Uterus (tissue), 4 donors: Measurements from ENCODE around the gene KIF18B. TPM values are rescaled to one million over a fixed set of nuclear protein-coding genes. Genes with fewer than 3 reads are reported as not detected.

Experiments
- DNase-seq, 2 donors: peaks; one replicate each; pipeline ENCODE4 v3.0.0-alpha.2; 2019 to 2020
- H3K27ac ChIP-seq, 2 donors: fragments of 200-600 bp; sonication (generic); 1 replicate in 1 of 2; 2 replicates in 1 of 2; pipeline ENCODE4 v1.5.1; 2016 to 2018
- H3K27me3 ChIP-seq, 2 donors: fragments of 200-600 bp; sonication (generic); one replicate each; pipeline ENCODE4 v1.5.1; 2018 to 2019; ENCODE audit warnings: control low read depth in 1 of 2
- H3K36me3 ChIP-seq, 2 donors: fragments of 200-600 bp; sonication (generic); one replicate each; pipeline ENCODE4 v1.5.1; 2019; ENCODE audit warnings: control low read depth in 1 of 2
- H3K4me1 ChIP-seq, 2 donors: fragments of 200-600 bp; sonication (generic); one replicate each; pipeline ENCODE4 v1.5.1; 2018 to 2019; ENCODE audit warnings: control low read depth in 1 of 2
- H3K4me3 ChIP-seq, 2 donors: fragments of 200-600 bp; sonication (generic); 1 replicate in 1 of 2; 2 replicates in 1 of 2; pipeline ENCODE4 v1.5.1; 2018 to 2019; ENCODE audit warnings: mild to moderate bottlenecking in 1 of 2
- H3K9me3 ChIP-seq, 2 donors: fragments of 200-600 bp; sonication (generic); one replicate each; pipeline ENCODE4 v1.5.1; 2019; ENCODE audit warnings: control low read depth in 1 of 2
- CTCF ChIP-seq, 4 experiments: fragments of 200-600 bp in 2 of 4; fragments of 450-650 bp in 2 of 4; sonication (generic) in 2 of 4; IDR thresholded peaks; one replicate each; pipeline ENCODE4 v1.5.1; 2016 to 2019; ENCODE audit warnings: antibody characterized with exemption in 4 of 4, mild to moderate bottlenecking in 2 of 4, moderate library complexity in 1 of 4
- POLR2A ChIP-seq, 2 donors: fragments of 450-650 bp; IDR thresholded peaks; one replicate each; pipeline ENCODE4 v1.6.1; 2016; ENCODE audit warnings: antibody characterized with exemption in 2 of 2, mild to moderate bottlenecking in 1 of 2, moderate library complexity in 1 of 2
- intact Hi-C: fragments of 100-400 bp; cut with DNase I; formaldehyde crosslinking; loops from one replicate; pipeline ENCODE4 v1.15.1; 2023; ENCODE audit warnings: low total_unique reads
- total RNA-seq, 4 donors: library from RNA; depleted of rRNA in 3 of 4; stranded (reverse); fragments of >200 nt in 3 of 4; gene quantifications; one replicate each; pipeline versions ENCODE4 v1.1.0 to v1.2.4, GENCODE V29; 2014 to 2023
- donor health status: DM: yes; HTN: yes; CAD: no.

KIF18B gene
- total RNA-seq, 4 donors from 2014 or later: 4.4 TPM; not detected in 3

- no peaks in the 10 kb centered on the region for H3K4me1 ChIP-seq
- DNase-seq: peak in 1 of 2 donors; percentile 63
- H3K36me3 ChIP-seq: no peaks in the 10 kb centered on the region
- no peak overlapping the region for H3K27ac ChIP-seq
- TF ChIP-seq POLR2A (IDR thresholded peaks at IDR 0.05): no peak
- TF ChIP-seq CTCF (IDR thresholded peaks at IDR 0.05): no peak
- intact Hi-C loops: no loop called here
- no peak overlapping the region for H3K4me3 ChIP-seq
- no peaks in the 10 kb centered on the region for H3K9me3 ChIP-seq
- H3K27me3 ChIP-seq: no peaks in the 10 kb centered on the region
Observed at GRCh38 chr17:44900894-44901293, 46.7 kb downstream of the KIF18B start.

- Histone ChIP-seq H3K36me3 (no peaks in the 10 kb centered on the region), H3K27me3 (no peaks in the 10 kb centered on the region), H3K4me3 (peak within 1 kb of the TSS; percentile 51 to 77), H3K4me1 (no peaks in the 10 kb centered on the region), H3K27ac (peak within 1 kb of the TSS; percentile 93), H3K9me3 (no peaks in the 10 kb centered on the region)
- TF ChIP-seq POLR2A (IDR thresholded peaks at IDR 0.05): peak; percentile 41 to 60
- TF ChIP-seq CTCF (IDR thresholded peaks at IDR 0.05): peak in 2 of 4 experiments; percentile 31 to 59
- peak; percentile 90 to 91 for DNase-seq
- intact Hi-C loops: no loop called here
Observed at GRCh38 chr17:44899074-44899782, 48.3 kb downstream of the KIF18B start, which contains the start of gene EFTUD2. Gene EFTUD2 (minus strand): TSS chr17:44899445. CDS start chr17:44894521, 4,924 bp downstream.

DNA sequence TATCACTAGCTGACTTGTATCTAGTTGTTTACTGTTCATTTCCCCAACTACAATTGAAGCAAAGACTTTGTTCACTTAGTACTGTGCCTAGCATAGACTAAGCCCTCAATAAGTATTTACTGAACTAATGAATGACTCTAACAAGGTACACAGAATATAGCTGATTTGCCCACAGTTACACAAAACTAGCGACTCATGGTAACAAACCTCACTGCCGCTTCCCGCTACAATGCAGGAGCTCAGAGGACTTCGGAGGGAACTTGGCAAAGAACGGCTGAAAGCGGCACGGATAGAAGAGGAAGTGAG, 48.9 kb downstream of the KIF18B start:
- peak overlapping the region; percentile 51 to 77 for H3K4me3 ChIP-seq
- H3K9me3 ChIP-seq: no peaks in the 10 kb centered on the region
- no peaks in the 10 kb centered on the region for H3K27me3 ChIP-seq
- H3K36me3 ChIP-seq: no peaks in the 10 kb centered on the region
- intact Hi-C loops: no loop called here
- no peaks in the 10 kb centered on the region for H3K4me1 ChIP-seq
- DNase-seq: no peak
- TF ChIP-seq POLR2A (IDR thresholded peaks at IDR 0.05) (no peak), CTCF (IDR thresholded peaks at IDR 0.05) (no peak)
- H3K27ac ChIP-seq: peak overlapping the region; percentile 93

- DNase-seq: no peak
- H3K9me3 ChIP-seq: no peaks in the 10 kb centered on the region
- TF ChIP-seq CTCF (IDR thresholded peaks at IDR 0.05) (no peak), POLR2A (IDR thresholded peaks at IDR 0.05) (no peak)
- no peaks in the 10 kb centered on the region for H3K4me1 ChIP-seq
- H3K27me3 ChIP-seq: no peaks in the 10 kb centered on the region
- no peak overlapping the region for H3K4me3 ChIP-seq
- no peaks in the 10 kb centered on the region for H3K36me3 ChIP-seq
- H3K27ac ChIP-seq: no peak overlapping the region
- intact Hi-C loops: no loop called here
Observed at GRCh38 chr17:44894642-44895041, 52.9 kb downstream of the KIF18B start.

DNA sequence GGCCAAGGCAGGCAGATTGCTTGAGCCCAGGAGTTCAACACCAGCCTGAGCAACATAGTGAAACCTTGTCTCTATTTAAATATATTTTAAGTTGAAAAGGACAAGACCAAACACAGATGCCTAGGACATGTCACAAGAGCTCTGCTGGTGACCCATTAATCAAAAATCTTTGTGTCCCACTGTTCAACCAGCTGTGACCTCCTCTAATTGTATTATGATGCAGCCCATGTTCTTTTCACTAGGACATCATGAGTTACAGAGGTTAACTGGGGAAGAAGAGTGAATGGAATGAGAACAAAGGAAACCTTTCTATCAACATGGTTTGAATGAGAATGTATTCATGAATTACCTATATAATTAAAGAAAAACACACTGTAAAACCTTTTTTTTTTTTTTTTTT, 55.3 kb downstream of the KIF18B start:
- H3K36me3 ChIP-seq: no peaks in the 10 kb centered on the region

More for the DNA sequence above, 55.3 kb downstream of the KIF18B start:
- DNase-seq: no peak
- Histone ChIP-seq H3K27me3 (no peaks in the 10 kb centered on the region), H3K9me3 (no peaks in the 10 kb centered on the region), H3K4me3 (no peak overlapping the region), H3K4me1 (no peaks in the 10 kb centered on the region), H3K27ac (no peak overlapping the region)
- no peak for TF ChIP-seq CTCF (IDR thresholded peaks at IDR 0.05)
- no peak for TF ChIP-seq POLR2A (IDR thresholded peaks at IDR 0.05)
- intact Hi-C loops: no loop called here
